ENCODE data around the gene KCTD15. TPM values are rescaled to one million over a fixed set of nuclear protein-coding genes. Genes with fewer than 3 reads are reported as not detected.

KCTD15 gene
- total RNA-seq, 4 donors from 2014 or later = 53.6 to 89.1 (median 72.5) TPM

DNA sequence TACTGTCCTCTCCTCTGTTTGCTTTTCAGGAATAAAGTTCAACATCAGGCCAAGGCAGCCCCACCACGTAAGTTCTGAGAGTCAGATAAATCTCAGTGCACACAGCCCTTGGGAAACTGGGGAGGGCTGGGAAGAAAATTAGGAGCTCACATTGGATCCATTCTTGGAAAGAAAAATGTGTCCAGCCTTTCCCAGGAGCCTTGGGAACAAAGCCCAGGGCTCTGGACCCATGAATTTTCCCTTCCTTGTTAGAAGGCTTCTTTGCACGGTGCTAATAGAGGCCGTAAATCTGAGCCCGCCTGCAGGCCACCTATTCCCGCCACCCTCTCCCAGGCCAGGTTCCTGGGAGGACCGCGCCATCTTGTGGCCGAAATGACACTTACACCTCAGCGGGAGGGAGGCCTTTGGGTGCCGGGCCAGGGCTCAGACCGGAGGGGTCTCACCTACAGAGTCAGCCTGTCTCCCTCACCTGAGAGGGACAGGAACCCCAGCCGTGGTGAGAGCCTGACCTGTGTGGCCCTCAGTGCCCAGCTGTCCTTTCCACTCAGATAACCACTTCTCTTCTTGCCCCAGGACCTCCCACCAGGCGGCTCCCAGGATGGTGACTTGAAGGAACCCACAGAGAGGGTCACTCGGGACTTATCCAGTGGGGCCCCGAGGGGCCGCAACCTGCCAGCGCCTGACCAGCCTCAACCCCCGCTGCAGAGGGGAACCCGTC lies 25.1 kb upstream of the KCTD15 start:
- Histone ChIP-seq H3K4me3 (no peak overlapping the region), H3K27me3 (peaks cover 0 to 62% (median 0%) of the 10 kb centered on the region in 4 donors), H3K27ac (no peak overlapping the region), H3K36me3 (no peaks in the 10 kb centered on the region), H3K4me1 (no peaks in the 10 kb centered on the region), H3K9me3 (no peaks in the 10 kb centered on the region)
- no peak for DNase-seq
- TF ChIP-seq POLR2A (IDR thresholded peaks at IDR 0.05) = no peak
- TF ChIP-seq, protein P1, sequence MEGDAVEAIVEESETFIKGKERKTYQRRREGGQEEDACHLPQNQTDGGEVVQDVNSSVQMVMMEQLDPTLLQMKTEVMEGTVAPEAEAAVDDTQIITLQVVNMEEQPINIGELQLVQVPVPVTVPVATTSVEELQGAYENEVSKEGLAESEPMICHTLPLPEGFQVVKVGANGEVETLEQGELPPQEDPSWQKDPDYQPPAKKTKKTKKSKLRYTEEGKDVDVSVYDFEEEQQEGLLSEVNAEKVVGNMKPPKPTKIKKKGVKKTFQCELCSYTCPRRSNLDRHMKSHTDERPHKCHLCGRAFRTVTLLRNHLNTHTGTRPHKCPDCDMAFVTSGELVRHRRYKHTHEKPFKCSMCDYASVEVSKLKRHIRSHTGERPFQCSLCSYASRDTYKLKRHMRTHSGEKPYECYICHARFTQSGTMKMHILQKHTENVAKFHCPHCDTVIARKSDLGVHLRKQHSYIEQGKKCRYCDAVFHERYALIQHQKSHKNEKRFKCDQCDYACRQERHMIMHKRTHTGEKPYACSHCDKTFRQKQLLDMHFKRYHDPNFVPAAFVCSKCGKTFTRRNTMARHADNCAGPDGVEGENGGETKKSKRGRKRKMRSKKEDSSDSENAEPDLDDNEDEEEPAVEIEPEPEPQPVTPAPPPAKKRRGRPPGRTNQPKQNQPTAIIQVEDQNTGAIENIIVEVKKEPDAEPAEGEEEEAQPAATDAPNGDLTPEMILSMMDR (IDR thresholded peaks at IDR 0.05) = peak; percentile 65 to 90 (median 86)
- intact Hi-C loops (cut with DNase I) = loop anchor here (5.0 kb wide), 1 partner anchor 339 kb away; no protein-coding TSS in a partner anchor
- 43 to 44% methylated on average over 6 to 10 of the region's 19 CpGs for WGBS, 2 donors

DNA sequence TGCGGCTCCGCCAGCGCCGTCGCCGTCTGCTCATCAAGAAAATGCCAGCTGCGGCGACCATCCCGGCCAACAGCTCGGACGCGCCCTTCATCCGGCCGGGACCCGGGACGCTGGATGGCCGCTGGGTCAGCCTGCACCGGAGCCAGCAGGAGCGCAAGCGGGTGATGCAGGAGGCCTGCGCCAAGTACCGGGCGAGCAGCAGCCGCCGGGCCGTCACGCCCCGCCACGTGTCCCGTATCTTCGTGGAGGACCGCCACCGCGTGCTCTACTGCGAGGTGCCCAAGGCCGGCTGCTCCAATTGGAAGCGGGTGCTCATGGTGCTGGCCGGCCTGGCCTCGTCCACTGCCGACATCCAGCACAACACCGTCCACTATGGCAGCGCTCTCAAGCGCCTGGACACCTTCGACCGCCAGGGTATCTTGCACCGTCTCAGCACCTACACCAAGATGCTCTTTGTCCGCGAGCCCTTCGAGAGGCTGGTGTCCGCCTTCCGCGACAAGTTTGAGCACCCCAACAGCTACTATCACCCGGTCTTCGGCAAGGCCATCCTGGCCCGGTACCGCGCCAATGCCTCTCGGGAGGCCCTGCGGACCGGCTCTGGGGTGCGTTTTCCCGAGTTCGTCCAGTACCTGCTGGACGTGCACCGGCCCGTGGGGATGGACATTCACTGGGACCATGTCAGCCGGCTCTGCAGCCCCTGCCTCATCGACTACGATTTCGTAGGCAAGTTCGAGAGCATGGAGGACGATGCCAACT lies 24.4 kb upstream of the KCTD15 start:
- WGBS, 2 donors = 86 to 92% methylated on average over 27 to 34 of the region's 72 CpGs
- peaks cover 0 to 62% (median 0%) of the 10 kb centered on the region in 4 donors for H3K27me3 ChIP-seq
- no peak overlapping the region for H3K27ac ChIP-seq
- H3K4me3 ChIP-seq = no peak overlapping the region
- TF ChIP-seq POLR2A (IDR thresholded peaks at IDR 0.05) = no peak
- TF ChIP-seq, protein P1 (IDR thresholded peaks at IDR 0.05) = no peak
- no peaks in the 10 kb centered on the region for H3K36me3 ChIP-seq
- H3K9me3 ChIP-seq = no peaks in the 10 kb centered on the region
- DNase-seq = no peak
- intact Hi-C loops (cut with DNase I) = loop anchor here (5.0 kb wide), 1 partner anchor 340 kb away; no protein-coding TSS in a partner anchor
- no peaks in the 10 kb centered on the region for H3K4me1 ChIP-seq

DNA sequence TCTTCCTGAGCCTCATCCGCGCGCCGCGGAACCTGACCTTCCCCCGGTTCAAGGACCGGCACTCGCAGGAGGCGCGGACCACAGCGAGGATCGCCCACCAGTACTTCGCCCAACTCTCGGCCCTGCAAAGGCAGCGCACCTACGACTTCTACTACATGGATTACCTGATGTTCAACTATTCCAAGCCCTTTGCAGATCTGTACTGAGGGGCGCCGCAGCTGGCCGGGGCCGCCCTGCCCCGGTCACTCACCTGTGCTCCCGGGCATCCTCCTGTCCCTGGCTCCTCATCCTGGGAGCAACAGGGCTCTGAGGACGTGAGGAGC lies 23.9 kb upstream of the KCTD15 start:
- Histone ChIP-seq H3K27ac (no peak overlapping the region), H3K4me1 (peaks cover 0 to 3% (median 0%) of the 10 kb centered on the region in 3 donors), H3K36me3 (no peaks in the 10 kb centered on the region), H3K4me3 (no peak overlapping the region), H3K9me3 (no peaks in the 10 kb centered on the region), H3K27me3 (peaks cover 0 to 62% (median 0%) of the 10 kb centered on the region in 4 donors)
- TF ChIP-seq, protein P1 (IDR thresholded peaks at IDR 0.05) = no peak
- no peak for TF ChIP-seq POLR2A (IDR thresholded peaks at IDR 0.05)
- WGBS, 2 donors = 93 to 100% methylated on average over 1 to 12 of the region's 23 CpGs
- intact Hi-C loops (cut with DNase I) = loop anchor here (5.0 kb wide), 1 partner anchor 341 kb away; no protein-coding TSS in a partner anchor
- no peak for DNase-seq

DNA sequence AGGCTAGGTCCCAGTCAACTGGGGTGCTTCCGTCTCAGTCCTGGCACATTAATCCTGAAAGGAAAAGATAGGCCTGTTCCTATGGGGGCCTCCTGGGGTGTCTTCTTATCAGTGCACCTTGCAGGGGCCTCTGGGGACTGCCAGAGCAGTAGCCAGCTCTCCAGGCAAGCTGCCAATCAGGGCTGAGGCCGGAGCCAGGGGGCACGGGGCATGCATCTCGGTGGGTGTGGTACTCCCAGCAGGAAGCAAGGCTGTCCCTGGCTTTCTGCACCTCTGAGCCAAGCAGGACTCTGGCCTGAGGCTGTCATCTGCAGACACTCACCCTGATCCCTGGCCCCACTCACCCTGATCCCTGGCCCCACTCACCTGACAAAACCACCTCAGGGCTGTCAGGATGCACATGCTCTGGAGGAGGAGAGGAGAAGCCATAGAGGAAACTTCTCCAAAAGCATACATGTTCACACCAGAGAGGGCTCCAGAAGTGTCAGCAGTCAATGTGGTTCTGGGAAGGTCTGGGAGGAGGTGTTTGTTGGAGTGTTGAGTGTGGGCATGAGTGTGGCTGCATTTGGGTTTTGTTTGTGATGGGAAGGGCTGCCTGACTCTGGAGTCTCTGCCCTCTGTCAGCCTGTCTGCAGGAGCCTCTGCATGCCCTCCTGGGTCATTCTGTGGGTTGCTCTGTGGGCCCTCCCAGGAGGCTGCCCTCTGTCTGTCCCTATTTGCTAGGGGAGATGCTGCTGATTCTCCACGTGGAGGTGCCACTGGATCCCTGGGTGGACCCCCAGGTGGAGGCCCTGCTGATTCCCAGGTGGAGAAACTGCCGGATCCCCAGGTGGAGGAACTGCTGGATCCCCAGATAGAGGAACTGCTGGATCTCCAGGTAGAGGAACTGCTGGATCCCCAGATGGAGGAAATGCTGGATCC lies 22.7 kb upstream of the KCTD15 start:
- H3K36me3 ChIP-seq = no peaks in the 10 kb centered on the region
- H3K4me1 ChIP-seq = peaks cover 0 to 14% (median 10%) of the 10 kb centered on the region in 3 donors
- intact Hi-C loops (cut with DNase I) = loop anchor here (5.0 kb wide), 1 partner anchor 342 kb away; no protein-coding TSS in a partner anchor
- no peaks in the 10 kb centered on the region for H3K9me3 ChIP-seq
- no peak overlapping the region for H3K4me3 ChIP-seq
- TF ChIP-seq, protein P1 (IDR thresholded peaks at IDR 0.05) = no peak
- no peak for TF ChIP-seq POLR2A (IDR thresholded peaks at IDR 0.05)
- no peak overlapping the region for H3K27ac ChIP-seq
- 57% methylated on average over 1 of the region's 6 CpGs; no CpG with 5 or more reads in 1 of the 2 donors for WGBS, 2 donors
- no peak for DNase-seq
- H3K27me3 ChIP-seq = peaks cover 0 to 64% (median 0%) of the 10 kb centered on the region in 4 donors
